Islet of Langerhans (tissue), 1 donor: ENCODE results near the gene STK35.
"Not testable (repeated sequence)": the region's sequence is repeated elsewhere in the genome, so short reads cannot be mapped to it uniquely, and the experiment has no call there.

Experiments
- FAIRE-seq: peaks from one replicate; lab custom pipeline; 2011; peaks lifted over from hg19 to GRCh38; lab: Jason Lieb, UNC

STK35 gene

GRCh38 chr20:2163312-2163711 lies 61.7 kb downstream of the STK35 start:
- FAIRE-seq = no peak

GRCh38 chr20:2163757-2164156 lies 62.1 kb downstream of the STK35 start:
- no peak for FAIRE-seq

DNA sequence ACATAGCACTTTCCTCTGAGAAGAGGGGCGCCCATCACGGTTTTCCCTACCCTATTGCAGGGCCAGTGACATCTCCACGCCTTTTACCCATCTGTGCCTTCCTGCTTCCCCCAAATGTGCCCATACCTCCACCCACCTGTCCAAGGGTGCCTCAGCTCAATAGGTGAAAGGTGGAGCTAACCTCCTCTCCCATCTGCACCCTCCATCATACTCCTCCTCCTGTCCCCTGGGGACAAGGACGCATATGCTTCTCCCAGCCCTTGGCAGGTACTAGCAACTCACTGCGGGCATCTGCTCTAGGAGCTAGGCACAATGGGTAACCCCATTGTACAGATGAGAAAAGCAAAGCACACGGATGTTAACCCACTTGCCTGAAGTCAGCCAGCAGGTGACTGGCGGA lies 62.8 kb downstream of the STK35 start:
- FAIRE-seq = no peak

DNA sequence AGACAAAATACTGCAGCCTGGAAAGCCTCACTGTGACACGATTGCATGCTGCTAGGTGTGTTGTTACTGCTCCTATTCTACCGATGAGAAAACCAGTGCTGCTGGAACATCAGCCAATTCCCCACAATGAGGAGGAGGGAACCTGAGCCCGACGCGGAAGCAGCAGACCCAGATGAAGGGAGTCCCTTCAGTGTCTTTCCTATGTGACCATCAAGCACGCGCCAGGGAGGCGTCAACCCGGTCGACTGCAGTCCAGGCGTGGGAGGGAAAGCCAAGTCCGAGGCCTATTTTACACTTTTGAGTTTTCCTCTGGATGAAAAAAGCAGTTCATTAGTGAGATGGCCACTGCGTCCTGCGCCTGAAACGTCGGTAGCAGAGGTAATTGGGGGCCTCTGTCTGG lies 63.3 kb downstream of the STK35 start:
- no peak for FAIRE-seq

DNA sequence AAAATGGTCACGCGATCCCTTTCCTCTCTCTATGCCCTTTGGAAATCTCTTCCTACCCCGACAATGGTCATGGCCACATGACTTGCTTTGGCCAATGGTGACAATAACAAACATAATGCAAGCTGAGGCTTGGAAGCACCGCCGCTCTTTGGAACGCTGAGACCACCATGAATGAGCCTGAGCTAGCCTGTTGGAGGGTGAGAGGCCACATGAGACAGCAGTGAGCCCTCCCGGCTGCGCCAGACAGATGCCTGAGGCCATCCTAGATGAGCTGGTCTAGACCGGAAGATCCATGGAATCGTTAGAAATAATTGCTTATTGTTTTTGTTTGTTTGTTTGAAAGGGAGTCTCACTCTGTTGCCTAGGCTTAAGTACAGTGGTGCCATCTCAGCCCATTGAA lies 64.2 kb downstream of the STK35 start:
- no peak for FAIRE-seq

DNA sequence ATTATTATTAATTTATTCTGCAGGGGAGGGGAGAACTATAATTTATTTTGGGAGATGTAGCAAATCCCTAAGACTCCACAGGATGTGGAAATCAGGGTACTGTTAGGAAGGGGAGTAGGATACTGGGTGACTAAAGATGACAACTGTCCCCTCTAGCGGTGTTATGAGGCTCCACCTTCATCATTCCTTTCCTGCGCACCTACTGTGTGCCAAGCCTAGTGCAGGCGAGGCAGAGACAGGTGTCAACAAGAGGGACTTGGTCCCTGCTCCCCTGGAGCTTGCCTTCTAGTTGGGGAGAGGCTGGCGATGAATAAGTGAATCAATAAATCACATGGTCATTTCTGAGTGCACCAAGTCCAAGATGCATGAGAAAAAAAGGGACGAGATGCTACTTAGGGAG lies 65.5 kb downstream of the STK35 start:
- no peak for FAIRE-seq

- no peak for FAIRE-seq
Observed at GRCh38 chr20:2168946-2169345, 67.3 kb downstream of the STK35 start.

- FAIRE-seq = no peak
Observed at GRCh38 chr20:2169456-2170088, 67.9 kb downstream of the STK35 start.

DNA sequence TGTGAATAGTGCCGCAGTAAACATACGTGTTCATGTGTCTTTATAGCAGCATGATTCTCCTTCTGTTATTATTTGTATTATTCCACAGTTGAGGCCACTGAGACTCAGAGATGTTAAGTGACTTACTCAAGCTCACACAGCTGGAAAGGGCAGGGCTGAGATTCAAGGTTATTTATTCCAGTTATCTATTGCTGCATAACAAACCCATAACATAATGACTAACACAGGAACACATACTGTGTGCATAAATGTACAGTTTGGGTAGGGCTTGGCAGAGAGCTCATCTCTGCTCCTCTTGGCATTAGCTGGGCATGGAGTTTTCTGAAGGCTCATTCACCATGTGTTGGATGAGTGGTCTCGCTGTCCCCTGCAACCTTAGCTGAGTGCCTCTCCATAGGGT lies 68.8 kb downstream of the STK35 start:
- no peak for FAIRE-seq

- FAIRE-seq = no peak
Observed at GRCh38 chr20:2171266-2171790, 69.7 kb downstream of the STK35 start.

DNA sequence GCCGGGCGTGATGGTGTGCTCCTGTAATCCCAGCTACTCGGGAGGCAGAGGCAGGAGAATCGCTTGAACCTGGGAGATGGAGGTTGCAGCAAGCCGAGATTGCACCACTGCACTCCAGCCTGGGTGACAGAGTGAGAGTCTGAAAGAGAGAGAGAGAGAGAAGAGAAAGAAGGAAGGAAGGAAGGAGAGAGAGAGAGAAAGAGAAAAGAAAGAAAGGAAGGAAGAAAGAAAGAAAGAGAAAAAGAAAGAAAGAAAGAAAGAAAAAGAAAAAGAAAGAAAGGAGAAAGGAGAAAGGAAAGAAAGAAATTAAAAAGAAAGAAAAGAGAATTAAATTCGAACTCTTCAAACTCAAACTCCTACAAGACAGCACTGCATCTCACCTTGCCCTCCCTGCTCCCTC lies 70.2 kb downstream of the STK35 start:
- not testable (repeated sequence) for FAIRE-seq

GRCh38 chr20:2172305-2173175 lies 70.9 kb downstream of the STK35 start:
- no peak for FAIRE-seq

DNA sequence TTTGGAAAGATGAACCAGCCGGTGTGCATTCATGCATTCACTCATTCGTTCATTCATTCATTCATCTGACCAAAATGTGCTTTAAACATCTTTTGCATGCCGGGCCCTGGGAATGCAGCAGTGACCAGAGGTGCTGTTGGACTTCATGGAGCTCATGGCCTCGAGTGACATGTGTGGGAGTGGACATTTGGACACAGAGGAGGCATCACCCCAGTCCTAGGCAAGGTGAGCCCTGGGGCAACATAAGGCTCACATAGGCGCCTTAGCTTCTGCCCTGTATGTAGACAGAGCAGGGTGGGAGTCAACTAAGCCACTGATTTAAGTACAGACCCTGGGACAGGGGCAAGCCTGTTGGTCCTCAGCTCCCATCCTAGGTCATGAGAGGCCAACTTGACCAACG lies 71.6 kb downstream of the STK35 start:
- FAIRE-seq = no peak

- FAIRE-seq = no peak
Observed at GRCh38 chr20:2174067-2174466, 72.4 kb downstream of the STK35 start.

DNA sequence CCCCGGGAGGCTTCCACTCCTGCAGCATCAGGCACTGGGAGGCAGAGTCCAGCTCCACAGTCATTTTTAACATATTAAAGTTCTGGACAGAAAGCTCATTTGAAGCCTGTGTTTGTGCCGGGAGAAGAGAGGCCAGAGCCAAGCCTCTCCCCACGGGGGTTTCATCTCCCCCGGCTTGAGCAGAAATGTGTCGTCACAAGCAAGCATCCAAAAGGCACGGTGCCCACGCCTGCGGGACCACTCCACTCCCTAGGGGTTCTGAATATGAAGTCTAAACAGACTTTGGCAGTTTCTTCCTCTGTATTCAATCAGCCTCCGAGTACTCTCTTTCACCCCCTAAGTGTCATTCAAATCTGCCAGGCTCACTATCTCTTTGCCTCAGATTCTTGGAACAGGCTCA lies 75.3 kb downstream of the STK35 start:
- no peak for FAIRE-seq

DNA sequence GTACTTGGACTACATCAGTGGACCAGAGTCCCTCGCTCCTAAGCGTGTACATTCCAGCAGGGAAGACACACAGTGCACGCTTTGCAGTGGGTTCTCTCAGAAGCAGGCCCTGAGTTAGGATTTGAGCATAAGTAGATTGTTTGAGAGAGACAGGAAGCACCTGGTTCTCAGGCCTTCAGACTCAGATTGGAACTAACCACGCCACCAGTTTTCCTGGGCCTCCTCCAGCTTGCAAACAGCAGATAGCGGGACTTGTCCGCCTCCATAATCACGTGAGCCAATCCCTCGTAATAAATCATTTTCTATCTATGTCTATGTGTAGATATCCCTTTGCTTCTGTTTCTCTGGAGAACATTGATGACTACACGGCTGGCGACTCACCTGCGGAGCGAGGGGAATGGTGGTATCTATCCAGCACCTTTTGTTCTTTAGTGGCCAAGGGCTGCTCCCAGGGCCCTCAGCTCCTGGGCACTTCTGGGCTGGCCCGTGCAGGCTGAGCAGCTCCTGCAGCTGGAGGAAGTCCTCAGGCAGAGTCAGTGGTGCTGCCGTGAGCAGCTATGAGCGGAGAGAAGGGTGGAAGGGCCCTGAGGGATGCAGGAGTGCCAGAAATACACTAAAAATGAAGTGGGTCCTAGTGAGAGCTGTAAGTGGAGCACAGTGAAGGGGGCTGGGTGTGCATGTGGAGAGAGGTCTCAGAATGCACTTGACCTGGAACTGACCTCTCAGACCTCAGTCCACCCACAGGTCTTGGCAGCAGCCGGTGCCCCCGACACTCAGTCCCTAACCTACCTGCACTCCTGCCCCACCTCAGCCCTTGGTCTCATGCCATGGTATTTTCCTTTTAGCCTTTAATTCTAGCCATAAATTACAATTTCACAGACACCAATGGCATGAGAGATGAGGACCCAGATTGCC lies 76.9 kb downstream of the STK35 start:
- no peak for FAIRE-seq

- no peak for FAIRE-seq
Observed at GRCh38 chr20:2179233-2179580, 77.6 kb downstream of the STK35 start.

- no peak for FAIRE-seq
Observed at GRCh38 chr20:2179949-2180348, 78.3 kb downstream of the STK35 start.

- FAIRE-seq = no peak
Observed at GRCh38 chr20:2183381-2183780, 81.8 kb downstream of the STK35 start.

GRCh38 chr20:2184933-2185332 lies 83.3 kb downstream of the STK35 start:
- not testable (repeated sequence) for FAIRE-seq

GRCh38 chr20:2195614-2196013 lies 94.0 kb downstream of the STK35 start:
- no peak for FAIRE-seq

GRCh38 chr20:2197166-2197565 lies 95.5 kb downstream of the STK35 start:
- no peak for FAIRE-seq
